ENCODE data around the gene CLASRP. TPM values are rescaled to one million over a fixed set of nuclear protein-coding genes. Genes with fewer than 3 reads are reported as not detected.

CLASRP gene
- total and polyA plus RNA-seq, 9 of the 15 experiments (the other 6 are each of a cell fraction or from before 2014, with no cell fraction given), result 0.94 to 86.3 (median 44.0) TPM

DNA sequence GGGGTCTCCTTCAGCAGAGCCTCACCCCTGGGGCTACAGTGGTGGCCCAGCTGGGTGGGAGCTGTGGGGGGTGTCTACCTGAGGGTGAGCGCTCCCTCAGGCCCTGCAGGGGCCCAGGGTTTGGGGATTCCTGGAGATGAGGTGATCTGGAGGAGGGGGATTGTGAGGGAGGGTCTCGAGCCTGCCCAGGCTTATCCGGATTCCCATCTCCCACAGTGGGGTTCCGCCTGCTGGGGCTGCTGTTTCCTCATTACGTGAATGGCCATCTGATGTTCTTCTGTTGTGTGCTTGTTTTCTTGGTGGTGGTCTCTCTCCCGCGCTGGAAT, 58.6 kb downstream of the CLASRP start:
- no peaks in the 10 kb centered on the region for H3K27me3 ChIP-seq (ENCODE audit: control insufficient read depth in 2 of 2, insufficient read depth in 2 of 2, low read length in 2 of 2)
- H3K79me2 ChIP-seq (ENCODE audit: control insufficient read depth, insufficient read depth, low read length), result peaks cover 96% of the 10 kb centered on the region
- intact Hi-C loops (cut with micrococcal nuclease), result no loop called here
- no peak overlapping the region for H2AFZ ChIP-seq (ENCODE audit: low read depth, low read length)
- no peak overlapping the region for H3K4me3 ChIP-seq
- peaks cover 13% of the 10 kb centered on the region for H3K9me1 ChIP-seq (ENCODE audit: control insufficient read depth, insufficient read depth, low read length)
- H4K20me1 ChIP-seq (replicated peaks; ENCODE audit: control insufficient read depth, insufficient read depth, low read length), result peaks cover 61% of the 10 kb centered on the region
- peak overlapping the region in 1 of 2 experiments; percentile 59; a peak in 2 of 4 replicates for H3K9ac ChIP-seq (ENCODE audit: insufficient read depth in 1 of 2, low read depth in 2 of 2, low read length in 2 of 2)
- DNase-seq (ENCODE audit: extremely low read depth in 1 of 4, low spot score in 3 of 4) (no peak), FAIRE-seq (no peak), ATAC-seq (no peak)
- 85% methylated on average over 7 of the region's 7 CpGs for WGBS (ENCODE audit: insufficient coverage, low coverage, missing lambda C conversion rate)
- no peaks in the 10 kb centered on the region for H3K9me3 ChIP-seq (replicated peaks; ENCODE audit: control insufficient read depth, insufficient read depth, low read depth, low read length)
- H3K4me2 ChIP-seq (ENCODE audit: insufficient read depth, low read length), result no peak overlapping the region
- BruUV-seq (replicated peaks), result no TSS peak
- H3K27ac ChIP-seq (ENCODE audit: extremely low read depth, low read depth, low read length), result peak overlapping the region; percentile 55; the same call in 2 of the 3 replicates
- in situ Hi-C loops (cut with MboI), result no loop called here
- TF ChIP-seq, protein P1, sequence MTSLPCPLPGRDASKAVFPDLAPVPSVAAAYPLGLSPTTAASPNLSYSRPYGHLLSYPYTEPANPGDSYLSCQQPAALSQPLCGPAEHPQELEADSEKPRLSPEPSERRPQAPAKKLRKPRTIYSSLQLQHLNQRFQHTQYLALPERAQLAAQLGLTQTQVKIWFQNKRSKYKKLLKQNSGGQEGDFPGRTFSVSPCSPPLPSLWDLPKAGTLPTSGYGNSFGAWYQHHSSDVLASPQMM (CRISPR knock-in tag; IDR thresholded peaks at IDR 0.05), result no peak
- TF ChIP-seq BRF1 (IDR thresholded peaks at IDR 0.05; ENCODE audit: borderline replicate concordance, extremely low read depth, insufficient read length) (no peak), RB1 (IDR thresholded peaks at IDR 0.05; ENCODE audit: low read depth) (no peak), ZBTB7A (IDR thresholded peaks at IDR 0.05; ENCODE audit: borderline replicate concordance, control insufficient read depth, low read depth, low read length) (peak; percentile 51; the same call in 1 of the 2 replicates), SRF (CRISPR knock-in tag; IDR thresholded peaks at IDR 0.05) (no peak), RBFOX2 (IDR thresholded peaks at IDR 0.05; ENCODE audit: low read depth, low read length) (0 out of 2 replicates have a peak, but pooled peaks have one; percentile 21), IRF2 (CRISPR knock-in tag; IDR thresholded peaks at IDR 0.05) (no peak), ZNF785 (CRISPR knock-in tag; IDR thresholded peaks at IDR 0.05) (no peak), DIDO1 (tag; IDR thresholded peaks at IDR 0.05; ENCODE audit: low read depth) (no peak), POU5F1 (IDR thresholded peaks at IDR 0.05; ENCODE audit: borderline replicate concordance, low read depth, low read length, partially characterized antibody) (no peak)
- TF ChIP-seq, protein P2, sequence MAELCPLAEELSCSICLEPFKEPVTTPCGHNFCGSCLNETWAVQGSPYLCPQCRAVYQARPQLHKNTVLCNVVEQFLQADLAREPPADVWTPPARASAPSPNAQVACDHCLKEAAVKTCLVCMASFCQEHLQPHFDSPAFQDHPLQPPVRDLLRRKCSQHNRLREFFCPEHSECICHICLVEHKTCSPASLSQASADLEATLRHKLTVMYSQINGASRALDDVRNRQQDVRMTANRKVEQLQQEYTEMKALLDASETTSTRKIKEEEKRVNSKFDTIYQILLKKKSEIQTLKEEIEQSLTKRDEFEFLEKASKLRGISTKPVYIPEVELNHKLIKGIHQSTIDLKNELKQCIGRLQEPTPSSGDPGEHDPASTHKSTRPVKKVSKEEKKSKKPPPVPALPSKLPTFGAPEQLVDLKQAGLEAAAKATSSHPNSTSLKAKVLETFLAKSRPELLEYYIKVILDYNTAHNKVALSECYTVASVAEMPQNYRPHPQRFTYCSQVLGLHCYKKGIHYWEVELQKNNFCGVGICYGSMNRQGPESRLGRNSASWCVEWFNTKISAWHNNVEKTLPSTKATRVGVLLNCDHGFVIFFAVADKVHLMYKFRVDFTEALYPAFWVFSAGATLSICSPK (IDR thresholded peaks at IDR 0.05; ENCODE audit: borderline replicate concordance), result no peak
- TF ChIP-seq, protein P3, sequence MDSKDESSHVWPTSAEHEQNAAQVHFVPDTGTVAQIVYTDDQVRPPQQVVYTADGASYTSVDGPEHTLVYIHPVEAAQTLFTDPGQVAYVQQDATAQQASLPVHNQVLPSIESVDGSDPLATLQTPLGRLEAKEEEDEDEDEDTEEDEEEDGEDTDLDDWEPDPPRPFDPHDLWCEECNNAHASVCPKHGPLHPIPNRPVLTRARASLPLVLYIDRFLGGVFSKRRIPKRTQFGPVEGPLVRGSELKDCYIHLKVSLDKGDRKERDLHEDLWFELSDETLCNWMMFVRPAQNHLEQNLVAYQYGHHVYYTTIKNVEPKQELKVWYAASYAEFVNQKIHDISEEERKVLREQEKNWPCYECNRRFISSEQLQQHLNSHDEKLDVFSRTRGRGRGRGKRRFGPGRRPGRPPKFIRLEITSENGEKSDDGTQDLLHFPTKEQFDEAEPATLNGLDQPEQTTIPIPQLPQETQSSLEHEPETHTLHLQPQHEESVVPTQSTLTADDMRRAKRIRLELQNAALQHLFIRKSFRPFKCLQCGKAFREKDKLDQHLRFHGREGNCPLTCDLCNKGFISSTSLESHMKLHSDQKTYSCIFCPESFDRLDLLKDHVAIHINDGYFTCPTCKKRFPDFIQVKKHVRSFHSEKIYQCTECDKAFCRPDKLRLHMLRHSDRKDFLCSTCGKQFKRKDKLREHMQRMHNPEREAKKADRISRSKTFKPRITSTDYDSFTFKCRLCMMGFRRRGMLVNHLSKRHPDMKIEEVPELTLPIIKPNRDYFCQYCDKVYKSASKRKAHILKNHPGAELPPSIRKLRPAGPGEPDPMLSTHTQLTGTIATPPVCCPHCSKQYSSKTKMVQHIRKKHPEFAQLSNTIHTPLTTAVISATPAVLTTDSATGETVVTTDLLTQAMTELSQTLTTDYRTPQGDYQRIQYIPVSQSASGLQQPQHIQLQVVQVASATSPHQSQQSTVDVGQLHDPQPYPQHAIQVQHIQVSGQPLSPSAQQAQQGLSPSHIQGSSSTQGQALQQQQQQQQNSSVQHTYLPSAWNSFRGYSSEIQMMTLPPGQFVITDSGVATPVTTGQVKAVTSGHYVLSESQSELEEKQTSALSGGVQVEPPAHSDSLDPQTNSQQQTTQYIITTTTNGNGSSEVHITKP (IDR thresholded peaks at IDR 0.05; ENCODE audit: partially characterized antibody), result no peak
- peaks cover 73% of the 10 kb centered on the region; the same call in 2 of the 3 replicates for H3K36me3 ChIP-seq (ENCODE audit: control insufficient read depth, insufficient read depth, low read length)
- ChIA-PET POLR2A (interaction anchor here (0.6 to 1.8 kb wide), 2 partner anchors 12 to 169 kb away, joined by 3 to 5 read pairs; no protein-coding TSS in a partner anchor), CTCF (ENCODE audit: low intra/inter-chr PET ratio) (no interaction called here)
- peaks cover 48 to 70% of the 10 kb centered on the region in 2 experiments for H3K4me1 ChIP-seq (replicated peaks in 1 of 2; ENCODE audit: control insufficient read depth in 2 of 2, insufficient read depth in 2 of 2, low read length in 2 of 2)
